SK-N-SH (cell line): Measurements from ENCODE around the gene EDA. TPM values are rescaled to one million over a fixed set of nuclear protein-coding genes. Genes with fewer than 3 reads are reported as not detected.

ENCODE experiments used
- CTCF ChIA-PET: fragments of 300-600, 350-600 bp; formaldehyde crosslinking; extraction: SDS; loops from one replicate; lab custom pipeline; 2021; lab: Yijun Ruan, JAX
- POLR2A ChIA-PET: fragments of 350-600 bp; sonication (Branson Sonifier 250); formaldehyde crosslinking; extraction: SDS; loops from one replicate; lab custom pipeline; 2020; ENCODE audit warnings: antibody characterized with exemption, inconsistent platforms; lab: Yijun Ruan, JAX
- DNase-seq: peaks from one replicate; pipeline ENCODE4 v3.0.0; 2012
- H2AFZ ChIP-seq: fragments of 200-600 bp; sonication (generic); 2 replicates; pipeline ENCODE4 v1.8.1; 2016; ENCODE audit warnings: antibody characterized with exemption, mild to moderate bottlenecking, low read depth
- H3F3A ChIP-seq: fragments of 200-600 bp; sonication (generic); replicated peaks from 2 replicates; pipeline ENCODE3; 2016; ENCODE audit warnings: antibody characterized with exemption, mild to moderate bottlenecking; ENCODE audit not compliant: insufficient read depth
- H3K27ac ChIP-seq, 2 experiments: fragments of 200-500 bp in 1 of 2; fragments of 200-600 bp in 1 of 2; sonication (Bioruptor generic) in 1 of 2; sonication (generic), shearing (Covaris generic) in 1 of 2; 2 replicates each; pipeline versions ENCODE4 v1.5.1 to v1.6.1; 2014 to 2016; ENCODE audit warnings: low read depth in 2 of 2, inconsistent platforms in 1 of 2, low read length in 1 of 2, mild to moderate bottlenecking in 1 of 2, mixed read lengths in 1 of 2
- H3K27me3 ChIP-seq: fragments of 200-600 bp; sonication (generic), shearing (Covaris generic); 2 replicates; pipeline ENCODE4 v1.6.1; 2016; ENCODE audit warnings: mixed run types; ENCODE audit not compliant: insufficient read depth
- H3K36me3 ChIP-seq, 2 experiments: fragments of 200-500 bp in 1 of 2; fragments of 200-600 bp in 1 of 2; sonication (Bioruptor generic) in 1 of 2; sonication (generic) in 1 of 2; replicated peaks in 1 of 2; 2 replicates each; pipeline versions ENCODE3 to v1.5.1; 2014 to 2016; ENCODE audit warnings: low read length in 1 of 2, mild to moderate bottlenecking in 1 of 2; ENCODE audit not compliant: insufficient read depth in 2 of 2, control insufficient read depth in 1 of 2
- H3K4me1 ChIP-seq, 2 experiments: fragments of 200-500 bp in 1 of 2; fragments of 200-600 bp in 1 of 2; sonication (Bioruptor generic) in 1 of 2; sonication (generic), shearing (Covaris generic) in 1 of 2; 2 replicates each; pipeline versions ENCODE4 v1.5.1 to v1.6.1; 2014 to 2016; ENCODE audit warnings: low read depth in 1 of 2, low read length in 1 of 2, mixed run types in 1 of 2; ENCODE audit not compliant: insufficient read depth in 2 of 2, control insufficient read depth in 1 of 2
- H3K4me2 ChIP-seq: fragments of 200-600 bp; sonication (generic), shearing (Covaris generic); 2 replicates; pipeline ENCODE4 v1.6.1; 2017; ENCODE audit warnings: mixed run types
- H3K4me3 ChIP-seq, 2 experiments: fragments of 200-500 bp in 1 of 2; fragments of 200-600 bp in 1 of 2; sonication (Bioruptor generic) in 1 of 2; sonication (generic), shearing (Covaris generic) in 1 of 2; 2 replicates each; pipeline versions ENCODE4 v1.5.1 to v1.8.1; 2014 to 2016; ENCODE audit warnings: low read depth in 2 of 2, inconsistent platforms in 1 of 2, low read length in 1 of 2, mild to moderate bottlenecking in 1 of 2, mixed read lengths in 1 of 2, moderate library complexity in 1 of 2
- H3K79me2 ChIP-seq: fragments of 200-600 bp; sonication (generic); 2 replicates; pipeline ENCODE4 v1.8.1; 2017; ENCODE audit warnings: mild to moderate bottlenecking; ENCODE audit not compliant: insufficient read depth
- H3K9ac ChIP-seq: fragments of 200-600 bp; sonication (generic); 2 replicates; pipeline ENCODE4 v1.6.1; 2017; ENCODE audit warnings: mixed run types
- H3K9me2 ChIP-seq: fragments of 200-600 bp; sonication (generic); 2 replicates; pipeline ENCODE4 v1.6.1; 2017; ENCODE audit warnings: mixed run types
- H3K9me3 ChIP-seq: fragments of 200-600 bp; sonication (generic); 2 replicates; pipeline ENCODE4 v1.6.1; 2017; ENCODE audit warnings: mixed run types, mild to moderate bottlenecking, moderate library complexity
- H4K20me1 ChIP-seq: fragments of 200-600 bp; sonication (generic); 2 replicates; pipeline ENCODE4 v1.6.1; 2017; ENCODE audit warnings: mild to moderate bottlenecking, mixed run types; ENCODE audit not compliant: insufficient read depth
- CTCF ChIP-seq: fragments of 200-600 bp; sonication (generic); IDR thresholded peaks from 2 replicates; pipeline ENCODE4 v1.6.1; 2017; ENCODE audit warnings: antibody characterized with exemption, mild to moderate bottlenecking, moderate library complexity
- EP300 ChIP-seq, 2 experiments: IDR thresholded peaks; 2 replicates each; pipeline versions ENCODE4 v1.4.0 to v1.6.1; 2012; ENCODE audit warnings: borderline replicate concordance in 1 of 2, low read depth in 1 of 2, low read length in 1 of 2
- EZH2phosphoT487 ChIP-seq: fragments of 200-600 bp; sonication (generic); IDR thresholded peaks from 2 replicates; pipeline ENCODE4 v1.6.1; 2017; ENCODE audit warnings: low read depth, mixed run types, mild to moderate bottlenecking, antibody characterized with exemption, moderate library complexity, borderline replicate concordance
- FOSL2 ChIP-seq: IDR thresholded peaks from 2 replicates; pipeline ENCODE4 v1.4.0; 2012; ENCODE audit warnings: low read depth, mild to moderate bottlenecking, moderate library complexity, borderline replicate concordance
- GABPA ChIP-seq: IDR thresholded peaks from 2 replicates; pipeline ENCODE4 v1.4.0; 2012; ENCODE audit warnings: low read depth, mild to moderate bottlenecking
- MAX ChIP-seq: IDR thresholded peaks from 2 replicates; pipeline ENCODE4 v1.4.0; 2012; ENCODE audit warnings: low read depth
- NFIC ChIP-seq: IDR thresholded peaks from 2 replicates; pipeline ENCODE4 v1.4.0; 2012; ENCODE audit warnings: borderline replicate concordance
- NRF1 ChIP-seq: IDR thresholded peaks from 2 replicates; pipeline ENCODE4 v1.6.1; 2012; ENCODE audit warnings: low read depth, mild to moderate bottlenecking, low read length
- RCOR1 ChIP-seq: fragments of 150-350 bp; IDR thresholded peaks from 2 replicates; pipeline ENCODE4 v1.6.1; 2017; ENCODE audit warnings: antibody characterized with exemption, low read length
- RFX5 ChIP-seq: IDR thresholded peaks from 2 replicates; pipeline ENCODE4 v1.6.1; 2012; ENCODE audit warnings: mild to moderate bottlenecking, improper control_type of control experiment, low read length
- TEAD4 ChIP-seq: IDR thresholded peaks from 2 replicates; pipeline ENCODE4 v1.4.0; 2012; ENCODE audit warnings: mild to moderate bottlenecking, borderline replicate concordance; ENCODE audit not compliant: insufficient read depth
- USF2 ChIP-seq: fragments of 150-350 bp; IDR thresholded peaks from 2 replicates; pipeline ENCODE4 v1.6.1; 2017; ENCODE audit warnings: antibody characterized with exemption, low read length, low read depth, borderline replicate concordance
- YY1 ChIP-seq: IDR thresholded peaks from 2 replicates; pipeline ENCODE4 v1.4.0; 2012; ENCODE audit warnings: low read depth, mild to moderate bottlenecking
- WGBS: methylation state at CpG from one replicate; pipeline ENCODE4 v1.1.6; 2017; ENCODE audit warnings: low lambda C conversion rate; 5-methylcytosine and 5-hydroxymethylcytosine counted together
- polyA plus RNA-seq, 3 experiments: library from polyadenylated mRNA; depleted of rRNA; stranded (reverse); fragments of >200 nt; gene quantifications; 2 replicates each; pipeline ENCODE4 v1.2.3, GENCODE V29; 2012
- TF ChIP-seq, protein P1 (sequence below): IDR thresholded peaks from 2 replicates; pipeline ENCODE4 v1.4.0; 2012; ENCODE audit warnings: low read depth, borderline replicate concordance
- TF ChIP-seq, protein P2 (sequence below): IDR thresholded peaks from 2 replicates; pipeline ENCODE4; 2012

The EDA gene
- polyA plus RNA-seq, 1 of the 3 experiments (the other 2 are of a cell fraction): 0.02 TPM

- no peaks in the 10 kb centered on the region for H3K9me3 ChIP-seq
- no peak overlapping the region for H3K27ac ChIP-seq
- POLR2A ChIA-PET: no interaction called here
- H3K9ac ChIP-seq: no peak overlapping the region
- no peaks in the 10 kb centered on the region for H3F3A ChIP-seq
- WGBS: 8% methylated on average over 1 of the region's 1 CpG
- H3K4me2 ChIP-seq: no peak overlapping the region
- CTCF ChIA-PET: interaction anchor here (1.8 kb wide), 1 partner anchor 62 kb away, joined by 6 read pairs; no protein-coding TSS in a partner anchor
- no peaks in the 10 kb centered on the region for H3K36me3 ChIP-seq
- H2AFZ ChIP-seq: no peak overlapping the region
- TF ChIP-seq GABPA (no peak), RFX5 (no peak), CTCF (no peak), YY1 (no peak), NFIC (no peak), EP300 (IDR thresholded peaks at IDR 0.05; ENCODE audit: borderline replicate concordance in 1 of 2, low read depth in 1 of 2, low read length in 1 of 2) (no peak), FOSL2 (no peak), USF2 (no peak), MAX (no peak), EZH2phosphoT487 (no peak), NRF1 (no peak), TEAD4 (no peak), RCOR1 (no peak)
- TF ChIP-seq, protein P1, sequence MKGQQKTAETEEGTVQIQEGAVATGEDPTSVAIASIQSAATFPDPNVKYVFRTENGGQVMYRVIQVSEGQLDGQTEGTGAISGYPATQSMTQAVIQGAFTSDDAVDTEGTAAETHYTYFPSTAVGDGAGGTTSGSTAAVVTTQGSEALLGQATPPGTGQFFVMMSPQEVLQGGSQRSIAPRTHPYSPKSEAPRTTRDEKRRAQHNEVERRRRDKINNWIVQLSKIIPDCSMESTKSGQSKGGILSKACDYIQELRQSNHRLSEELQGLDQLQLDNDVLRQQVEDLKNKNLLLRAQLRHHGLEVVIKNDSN: no peak
- TF ChIP-seq, protein P2, sequence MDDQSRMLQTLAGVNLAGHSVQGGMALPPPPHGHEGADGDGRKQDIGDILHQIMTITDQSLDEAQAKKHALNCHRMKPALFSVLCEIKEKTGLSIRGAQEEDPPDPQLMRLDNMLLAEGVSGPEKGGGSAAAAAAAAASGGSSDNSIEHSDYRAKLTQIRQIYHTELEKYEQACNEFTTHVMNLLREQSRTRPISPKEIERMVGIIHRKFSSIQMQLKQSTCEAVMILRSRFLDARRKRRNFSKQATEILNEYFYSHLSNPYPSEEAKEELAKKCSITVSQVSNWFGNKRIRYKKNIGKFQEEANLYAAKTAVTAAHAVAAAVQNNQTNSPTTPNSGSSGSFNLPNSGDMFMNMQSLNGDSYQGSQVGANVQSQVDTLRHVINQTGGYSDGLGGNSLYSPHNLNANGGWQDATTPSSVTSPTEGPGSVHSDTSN: no peak
- H3K27me3 ChIP-seq: peaks cover 6% of the 10 kb centered on the region; the same call in 1 of the 2 replicates
- no peaks in the 10 kb centered on the region for H3K9me2 ChIP-seq
- no peaks in the 10 kb centered on the region for H3K4me1 ChIP-seq
- H4K20me1 ChIP-seq: no peaks in the 10 kb centered on the region
- no peaks in the 10 kb centered on the region for H3K79me2 ChIP-seq
- no peak for DNase-seq
- no peak overlapping the region for H3K4me3 ChIP-seq
These were observed 353.5 kb downstream of the EDA start for GRCh38 chrX:69969460-69969859.
